Stimulated activated CD4-positive, alpha-beta T cell treated with anti-CD3 and anti-CD28 coated beads, Interleukin-1b, Interleukin-23, amount 100 ng/mL, for 48 hours (primary cell): ENCODE measurements around the gene HKDC1.

ENCODE experiments used
- DNase-seq: peaks from one replicate; pipeline ENCODE4 v3.0.0-alpha.2; 2020

HKDC1 gene

GRCh38 chr10:69216577-69217118 is 3.5 kb upstream of the HKDC1 start:
- no peak for DNase-seq

GRCh38 chr10:69217119-69217754 is 2.9 kb upstream of the HKDC1 start:
- DNase-seq: no peak

- DNase-seq: no peak
Observed at GRCh38 chr10:69218831-69219230, 1.3 kb upstream of the HKDC1 start.

- DNase-seq: no peak
Observed at GRCh38 chr10:69220507-69220906, 375 bp downstream of the HKDC1 start.

- peak; percentile 83 for DNase-seq
Observed at GRCh38 chr10:69222157-69223027, 2.3 kb downstream of the HKDC1 start.

- no peak for DNase-seq
Observed at GRCh38 chr10:69223028-69223342, 2.9 kb downstream of the HKDC1 start.

GRCh38 chr10:69224862-69225657 is 4.9 kb downstream of the HKDC1 start:
- no peak for DNase-seq

- no peak for DNase-seq
Observed at GRCh38 chr10:69225681-69226080, 5.5 kb downstream of the HKDC1 start.

- no peak for DNase-seq
Observed at GRCh38 chr10:69226919-69227450, 6.9 kb downstream of the HKDC1 start.

- no peak for DNase-seq
Observed at GRCh38 chr10:69228151-69228550, 8.0 kb downstream of the HKDC1 start.

GRCh38 chr10:69229616-69229916 is 9.4 kb downstream of the HKDC1 start:
- no peak for DNase-seq

- no peak for DNase-seq
Observed at GRCh38 chr10:69230128-69230527, 10.0 kb downstream of the HKDC1 start.

- DNase-seq: no peak
Observed at GRCh38 chr10:69232252-69232651, 12.1 kb downstream of the HKDC1 start.

- peak; percentile 11 for DNase-seq
Observed at GRCh38 chr10:69232736-69233480, 12.8 kb downstream of the HKDC1 start.

- no peak for DNase-seq
Observed at GRCh38 chr10:69234447-69234846, 14.3 kb downstream of the HKDC1 start.

GRCh38 chr10:69237528-69238159 is 17.5 kb downstream of the HKDC1 start:
- DNase-seq: peak; percentile 84

- DNase-seq: no peak
Observed at GRCh38 chr10:69239136-69239535, 19.0 kb downstream of the HKDC1 start.

GRCh38 chr10:69239816-69240434 is 19.8 kb downstream of the HKDC1 start:
- DNase-seq: no peak

- DNase-seq: no peak
Observed at GRCh38 chr10:69240455-69240854, 20.3 kb downstream of the HKDC1 start.

- DNase-seq: no peak
Observed at GRCh38 chr10:69241575-69241974, 21.4 kb downstream of the HKDC1 start.

- DNase-seq: no peak
Observed at GRCh38 chr10:69242040-69242851, 22.1 kb downstream of the HKDC1 start.
